CD4-positive, alpha-beta T cell (primary cell): ENCODE results near the gene UBXN11. TPM values are rescaled to one million over a fixed set of nuclear protein-coding genes. Genes with fewer than 3 reads are reported as not detected.

Experiments used
- ATAC-seq: fragments of 200-7000 bp; cut with Tn5 transposase; one replicate; pipeline ENCODE4 v1.10.0; 2022; ENCODE audit warnings: mild to moderate bottlenecking; ENCODE audit not compliant: poor library complexity
- CTCF ChIA-PET: fragments of 350-600 bp; sonication (Branson Sonifier 250); formaldehyde crosslinking; loops from one replicate; lab custom pipeline; 2021; ENCODE audit warnings: antibody characterized with exemption, inconsistent platforms; lab: Charles Lee
- POLR2A ChIA-PET: fragments of 350-600 bp; sonication (Branson Sonifier 250); formaldehyde crosslinking; loops from one replicate; lab custom pipeline; 2021; ENCODE audit warnings: antibody characterized with exemption, inconsistent platforms; lab: Charles Lee
- DNase-seq, 14 experiments: peaks; one replicate each; pipeline ENCODE4 v3.0.0-alpha.2; 2013 to 2020; ENCODE audit warnings: mixed read lengths in 2 of 14
- H3K27ac ChIP-seq, 2 donors: one replicate each; pipeline versions ENCODE4 v1.5.1 to v1.7.0; 2013; ENCODE audit warnings: low read length in 2 of 2, low read depth in 1 of 2, mild to moderate bottlenecking in 1 of 2
- H3K27me3 ChIP-seq, 2 experiments: 1 replicate in 1 of 2; 2 replicates in 1 of 2; pipeline versions ENCODE4 v1.6.1 to v1.7.0; 2013; ENCODE audit warnings: low read length in 2 of 2, control low read depth in 1 of 2, mild to moderate bottlenecking in 1 of 2, moderate library complexity in 1 of 2; ENCODE audit not compliant: insufficient read depth in 2 of 2, control insufficient read depth in 1 of 2
- H3K36me3 ChIP-seq: one replicate; pipeline ENCODE4 v1.6.1; 2013; ENCODE audit warnings: low read length, control low read depth; ENCODE audit not compliant: insufficient read depth
- H3K4me1 ChIP-seq: one replicate; pipeline ENCODE4 v1.6.1; 2013; ENCODE audit warnings: low read length, control low read depth; ENCODE audit not compliant: insufficient read depth
- H3K4me3 ChIP-seq: one replicate; pipeline ENCODE4 v1.5.1; 2013; ENCODE audit warnings: mild to moderate bottlenecking, low read length, moderate library complexity
- H3K9me3 ChIP-seq, 2 experiments: 1 replicate in 1 of 2; 2 replicates in 1 of 2; pipeline versions ENCODE4 v1.6.1 to v1.7.0; 2013; ENCODE audit warnings: low read length in 2 of 2, mild to moderate bottlenecking in 2 of 2, control low read depth in 1 of 2, moderate library complexity in 1 of 2; ENCODE audit not compliant: control insufficient read depth in 1 of 2, insufficient read depth in 1 of 2
- H3K27ac Mint-ChIP-seq: one replicate; pipeline ENCODE4 v1.8.0; 2020; ENCODE audit warnings: mixed read lengths
- H3K27me3 Mint-ChIP-seq: one replicate; pipeline ENCODE4 v1.8.0; 2021; ENCODE audit warnings: mixed read lengths
- H3K36me3 Mint-ChIP-seq: one replicate; pipeline ENCODE4 v1.8.0; 2021; ENCODE audit warnings: low read depth, mixed read lengths
- H3K4me1 Mint-ChIP-seq: one replicate; pipeline ENCODE4 v1.8.0; 2021; ENCODE audit warnings: low read depth, mixed read lengths
- H3K4me3 Mint-ChIP-seq: one replicate; pipeline ENCODE4 v1.8.0; 2020; ENCODE audit warnings: mild to moderate bottlenecking, mixed read lengths
- H3K9me3 Mint-ChIP-seq: one replicate; pipeline ENCODE4 v1.8.0; 2020; ENCODE audit warnings: mixed read lengths
- CTCF ChIP-seq: fragments of 200-600 bp; IDR thresholded peaks from one replicate; pipeline ENCODE4 v1.8.0; 2022; ENCODE audit warnings: antibody characterized with exemption, mild to moderate bottlenecking
- intact Hi-C, 2 experiments: fragments of 100-400 bp; cut with DNase I in 1 of 2; cut with micrococcal nuclease in 1 of 2; formaldehyde crosslinking; loops; one replicate each; pipeline versions ENCODE4 v1.15.1 to v1.9.0; 2023 to 2025; cut with DNase I, micrococcal nuclease
- total RNA-seq, 174 experiments: library from RNA in 2 of 174; stranded (reverse) in 2 of 174; gene quantifications; one replicate each; pipeline ENCODE4 v1.2.3 and lab custom pipeline; 2021 to 2026

The UBXN11 gene
- total RNA-seq, 2 experiments from 2014 or later, result 39.3 to 42.3 TPM

- Mint-ChIP-seq H3K4me1 (peaks cover 47% of the 10 kb centered on the region), H3K4me3 (peak overlapping the region; percentile 85), H3K36me3 (peaks cover 59% of the 10 kb centered on the region), H3K27ac (peak overlapping the region; percentile 95), H3K9me3 (no peaks in the 10 kb centered on the region), H3K27me3 (no peaks in the 10 kb centered on the region)
- peaks cover 51% of the 10 kb centered on the region for H3K4me1 ChIP-seq
- peak; percentile 89 for TF ChIP-seq CTCF
- H3K36me3 ChIP-seq, result peaks cover 22% of the 10 kb centered on the region
- CTCF ChIA-PET, result interaction anchor here (0.6 to 5.1 kb wide), 21 partner anchors 12 to 196 kb away, joined by 3 to 158 read pairs (median 5); partner anchors contain the start of genes CD52, CEP85, HMGN2 and ZNF593
- peak overlapping the region; percentile 65 to 84 for H3K27ac ChIP-seq
- DNase-seq (peak; percentile 60 to 89 (median 72)), ATAC-seq (peak; percentile 52)
- intact Hi-C loops, result loop anchor here (1.0 to 5.0 kb wide), 7 partner anchors 8 to 141 kb away; no protein-coding TSS in a partner anchor
- no peaks in the 10 kb centered on the region for H3K27me3 ChIP-seq
- H3K4me3 ChIP-seq, result no peak overlapping the region
- POLR2A ChIA-PET, result interaction anchor here (0.6 to 20.7 kb wide), 11 partner anchors 9 to 141 kb away, joined by 3 to 977 read pairs (median 7); partner anchors contain the start of genes CD52, CEP85 and UBXN11
- H3K9me3 ChIP-seq, result no peaks in the 10 kb centered on the region
Observed at GRCh38 chr1:26275580-26276431, 30.6 kb downstream of the UBXN11 start.

- H3K36me3 ChIP-seq, result peaks cover 28% of the 10 kb centered on the region
- DNase-seq, result peak in 2 of 14 experiments; percentile 57 to 69
- intact Hi-C loops, result loop anchor here (1.0 to 5.0 kb wide), 5 partner anchors 9 to 142 kb away; no protein-coding TSS in a partner anchor
- CTCF ChIA-PET, result interaction anchor here (0.6 to 5.1 kb wide), 19 partner anchors 13 to 197 kb away, joined by 3 to 158 read pairs (median 5); partner anchors contain the start of genes CD52, CEP85, HMGN2 and ZNF593
- H3K4me3 Mint-ChIP-seq, result no peak overlapping the region
- no peaks in the 10 kb centered on the region for H3K27me3 Mint-ChIP-seq
- no peak for TF ChIP-seq CTCF
- peaks cover 45% of the 10 kb centered on the region for H3K4me1 ChIP-seq
- ATAC-seq, result no peak
- H3K9me3 ChIP-seq, result no peaks in the 10 kb centered on the region
- H3K27me3 ChIP-seq, result no peaks in the 10 kb centered on the region
- no peaks in the 10 kb centered on the region for H3K9me3 Mint-ChIP-seq
- peaks cover 42% of the 10 kb centered on the region for H3K4me1 Mint-ChIP-seq
- peak overlapping the region; percentile 53 for H3K27ac Mint-ChIP-seq
- no peak overlapping the region for H3K27ac ChIP-seq
- no peak overlapping the region for H3K4me3 ChIP-seq
- peaks cover 63% of the 10 kb centered on the region for H3K36me3 Mint-ChIP-seq
- POLR2A ChIA-PET, result interaction anchor here (0.6 to 20.7 kb wide), 9 partner anchors 10 to 112 kb away, joined by 3 to 977 read pairs (median 7); partner anchors contain the start of genes CD52, CEP85 and UBXN11
Observed at GRCh38 chr1:26274801-26275425, 31.5 kb downstream of the UBXN11 start.

- no peak overlapping the region for H3K27ac ChIP-seq
- Mint-ChIP-seq H3K4me3 (no peak overlapping the region), H3K27me3 (no peaks in the 10 kb centered on the region), H3K36me3 (peaks cover 82% of the 10 kb centered on the region), H3K27ac (no peak overlapping the region), H3K4me1 (no peaks in the 10 kb centered on the region), H3K9me3 (no peaks in the 10 kb centered on the region)
- intact Hi-C loops, result no loop called here
- no peaks in the 10 kb centered on the region for H3K27me3 ChIP-seq
- TF ChIP-seq CTCF, result no peak
- peaks cover 10 to 13% of the 10 kb centered on the region in 2 experiments for H3K9me3 ChIP-seq
- H3K36me3 ChIP-seq, result peaks cover 53% of the 10 kb centered on the region
- H3K4me1 ChIP-seq, result no peaks in the 10 kb centered on the region
- no peak for ATAC-seq
- POLR2A ChIA-PET, result no interaction called here
- no peak for DNase-seq
- CTCF ChIA-PET, result interaction anchor here (0.8 to 1.8 kb wide), 2 partner anchors 53 to 148 kb away, joined by 3 to 4 read pairs; no protein-coding TSS in a partner anchor
- no peak overlapping the region for H3K4me3 ChIP-seq
Observed at GRCh38 chr1:26269198-26269550, 37.3 kb downstream of the UBXN11 start.
